DND-41 (cell line): ENCODE measurements around the gene TCF4.

Source experiments
- ATAC-seq: fragments of 200-7000 bp; cut with Tn5 transposase; 3 replicates; pipeline ENCODE4 v1.9.1; 2021; ENCODE audit warnings: low read depth; ENCODE audit not compliant: insufficient read depth
- DNase-seq: peaks from one replicate; pipeline ENCODE4 v3.0.0-alpha.2; 2020
- H2AFZ ChIP-seq: 2 replicates; pipeline ENCODE4 v1.6.0; 2012; ENCODE audit warnings: low read depth, low read length
- H3K27ac ChIP-seq: 2 replicates; pipeline ENCODE4 v1.5.1; 2012; ENCODE audit warnings: low read length, inconsistent platforms
- H3K27me3 ChIP-seq: fragments of 200-600 bp; sonication (generic); 2 replicates; pipeline ENCODE4 v1.6.0; 2012; ENCODE audit warnings: low read length, mild to moderate bottlenecking, inconsistent platforms; ENCODE audit not compliant: insufficient read depth, poor library complexity
- H3K36me3 ChIP-seq: 2 replicates; pipeline ENCODE4 v1.5.1; 2012; ENCODE audit warnings: low read length, inconsistent platforms; ENCODE audit not compliant: insufficient read depth
- H3K4me1 ChIP-seq: 2 replicates; pipeline ENCODE4 v1.5.1; 2012; ENCODE audit warnings: mild to moderate bottlenecking, low read length; ENCODE audit not compliant: insufficient read depth
- H3K4me2 ChIP-seq: 2 replicates; pipeline ENCODE4 v1.6.0; 2012; ENCODE audit warnings: mild to moderate bottlenecking, moderate library complexity, low read length, inconsistent platforms; ENCODE audit not compliant: insufficient read depth
- H3K4me3 ChIP-seq, 2 experiments: fragments of 200-600 bp in 1 of 2; shearing (Covaris generic) in 1 of 2; 2 replicates each; pipeline ENCODE4 v1.5.1; 2012 to 2016; ENCODE audit warnings: inconsistent platforms in 2 of 2, low read length in 2 of 2, mild to moderate bottlenecking in 2 of 2, low read depth in 1 of 2, moderate library complexity in 1 of 2
- H3K79me2 ChIP-seq: 2 replicates; pipeline ENCODE4 v1.6.0; 2012; ENCODE audit warnings: low read length, inconsistent platforms; ENCODE audit not compliant: insufficient read depth
- H3K9ac ChIP-seq: 2 replicates; pipeline ENCODE4 v1.6.0; 2012; ENCODE audit warnings: low read depth, mild to moderate bottlenecking, inconsistent platforms, low read length, moderate library complexity
- H3K9me3 ChIP-seq: 2 replicates; pipeline ENCODE4 v1.5.1; 2012; ENCODE audit warnings: low read length, moderate library complexity, mild to moderate bottlenecking, inconsistent platforms; ENCODE audit not compliant: insufficient read depth, severe bottlenecking
- H4K20me1 ChIP-seq: 2 replicates; pipeline ENCODE4 v1.6.0; 2012; ENCODE audit warnings: low read length; ENCODE audit not compliant: insufficient read depth
- EZH2 ChIP-seq: IDR thresholded peaks from 3 replicates; pipeline ENCODE4 v1.6.1; 2012; ENCODE audit warnings: borderline replicate concordance, low read depth, mild to moderate bottlenecking, moderate library complexity, low read length, inconsistent platforms; ENCODE audit not compliant: severe bottlenecking
- TF ChIP-seq, protein P1 (sequence below): IDR thresholded peaks from 2 replicates; pipeline ENCODE4 v1.5.1; 2012; ENCODE audit warnings: borderline replicate concordance, low read length, moderate library complexity, mild to moderate bottlenecking; ENCODE audit not compliant: poor library complexity, severe bottlenecking; ENCODE audit errors: extremely low read depth

The TCF4 gene

DNA sequence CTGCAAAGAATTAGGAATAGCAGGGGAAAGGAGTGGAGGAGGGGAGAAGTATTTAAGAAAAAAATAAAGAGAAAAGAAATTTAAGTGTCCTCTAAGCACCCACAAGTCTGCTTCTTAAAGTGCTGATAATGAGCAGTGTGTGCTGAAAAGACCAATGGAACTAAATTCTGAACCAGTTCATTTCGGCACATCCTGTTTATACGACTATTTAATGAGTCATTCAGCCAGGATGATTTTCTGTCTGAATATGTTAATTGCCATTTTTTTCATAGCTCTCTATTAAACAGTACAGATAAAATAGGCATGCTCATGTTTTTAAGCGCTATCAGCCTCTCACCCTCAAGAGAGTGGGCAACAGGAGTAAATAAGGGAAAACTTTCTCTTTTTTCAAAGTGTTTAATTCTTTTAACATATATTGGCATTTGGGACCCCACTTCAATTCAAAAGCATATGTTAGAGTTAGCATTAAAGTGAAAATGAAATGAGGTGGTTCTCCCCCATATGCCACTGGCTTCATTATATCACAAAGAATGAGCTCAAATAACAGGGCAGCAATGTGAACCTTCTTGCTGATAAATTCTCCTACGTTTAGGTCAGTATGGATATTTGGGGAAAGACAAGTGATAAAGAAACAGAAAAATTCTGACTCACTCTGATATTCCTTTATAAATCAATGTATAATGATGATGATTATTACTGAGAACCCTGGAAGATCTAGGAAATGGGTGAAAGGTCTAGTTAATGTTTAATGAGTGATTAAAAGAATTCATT is 87.5 kb downstream of the TCF4 start:
- ATAC-seq (no peak), DNase-seq (no peak)
- no peaks in the 10 kb centered on the region for H3K27me3 ChIP-seq
- H3K4me2 ChIP-seq = no peak overlapping the region
- H3K9me3 ChIP-seq = no peaks in the 10 kb centered on the region
- H3K4me3 ChIP-seq = no peak overlapping the region
- 0 out of 2 replicates have a peak, but pooled peaks cover 4% of the 10 kb centered on the region for H4K20me1 ChIP-seq
- peaks cover 11% of the 10 kb centered on the region for H3K4me1 ChIP-seq
- no peaks in the 10 kb centered on the region for H3K36me3 ChIP-seq
- no peak overlapping the region for H3K9ac ChIP-seq
- no peak overlapping the region for H3K27ac ChIP-seq
- no peaks in the 10 kb centered on the region for H3K79me2 ChIP-seq
- TF ChIP-seq EZH2 = no peak
- TF ChIP-seq, protein P1, sequence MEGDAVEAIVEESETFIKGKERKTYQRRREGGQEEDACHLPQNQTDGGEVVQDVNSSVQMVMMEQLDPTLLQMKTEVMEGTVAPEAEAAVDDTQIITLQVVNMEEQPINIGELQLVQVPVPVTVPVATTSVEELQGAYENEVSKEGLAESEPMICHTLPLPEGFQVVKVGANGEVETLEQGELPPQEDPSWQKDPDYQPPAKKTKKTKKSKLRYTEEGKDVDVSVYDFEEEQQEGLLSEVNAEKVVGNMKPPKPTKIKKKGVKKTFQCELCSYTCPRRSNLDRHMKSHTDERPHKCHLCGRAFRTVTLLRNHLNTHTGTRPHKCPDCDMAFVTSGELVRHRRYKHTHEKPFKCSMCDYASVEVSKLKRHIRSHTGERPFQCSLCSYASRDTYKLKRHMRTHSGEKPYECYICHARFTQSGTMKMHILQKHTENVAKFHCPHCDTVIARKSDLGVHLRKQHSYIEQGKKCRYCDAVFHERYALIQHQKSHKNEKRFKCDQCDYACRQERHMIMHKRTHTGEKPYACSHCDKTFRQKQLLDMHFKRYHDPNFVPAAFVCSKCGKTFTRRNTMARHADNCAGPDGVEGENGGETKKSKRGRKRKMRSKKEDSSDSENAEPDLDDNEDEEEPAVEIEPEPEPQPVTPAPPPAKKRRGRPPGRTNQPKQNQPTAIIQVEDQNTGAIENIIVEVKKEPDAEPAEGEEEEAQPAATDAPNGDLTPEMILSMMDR = no peak
- H2AFZ ChIP-seq = no peak overlapping the region

DNA sequence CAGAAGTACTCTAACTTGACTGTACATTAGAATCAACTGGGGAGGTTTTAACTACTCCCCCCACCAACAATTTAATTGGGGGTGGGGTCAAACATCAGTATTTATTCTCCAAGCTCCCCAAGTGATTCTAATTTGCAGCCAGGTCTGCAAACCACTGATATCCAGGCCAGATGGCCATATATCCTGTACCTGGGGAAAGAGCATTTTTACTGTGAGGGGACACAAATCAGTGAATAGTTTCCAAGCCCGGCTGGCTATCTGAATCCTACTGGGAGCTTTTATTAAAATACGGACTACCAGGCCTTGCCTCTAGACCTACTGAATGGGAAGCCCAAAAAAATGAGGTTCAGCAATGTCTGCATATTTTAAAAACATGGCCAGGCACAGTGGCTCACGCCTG is 88.5 kb downstream of the TCF4 start:
- no peaks in the 10 kb centered on the region for H3K36me3 ChIP-seq
- ATAC-seq (no peak), DNase-seq (no peak)
- H3K79me2 ChIP-seq = no peaks in the 10 kb centered on the region
- no peak overlapping the region for H3K4me2 ChIP-seq
- 0 out of 2 replicates have a peak, but pooled peaks cover 4% of the 10 kb centered on the region for H4K20me1 ChIP-seq
- TF ChIP-seq, protein P1 = no peak
- TF ChIP-seq EZH2 = no peak
- H3K9ac ChIP-seq = no peak overlapping the region
- peaks cover 11% of the 10 kb centered on the region for H3K4me1 ChIP-seq
- no peaks in the 10 kb centered on the region for H3K27me3 ChIP-seq
- no peaks in the 10 kb centered on the region for H3K9me3 ChIP-seq
- H3K4me3 ChIP-seq = no peak overlapping the region
- H3K27ac ChIP-seq = no peak overlapping the region
- no peak overlapping the region for H2AFZ ChIP-seq

DNA sequence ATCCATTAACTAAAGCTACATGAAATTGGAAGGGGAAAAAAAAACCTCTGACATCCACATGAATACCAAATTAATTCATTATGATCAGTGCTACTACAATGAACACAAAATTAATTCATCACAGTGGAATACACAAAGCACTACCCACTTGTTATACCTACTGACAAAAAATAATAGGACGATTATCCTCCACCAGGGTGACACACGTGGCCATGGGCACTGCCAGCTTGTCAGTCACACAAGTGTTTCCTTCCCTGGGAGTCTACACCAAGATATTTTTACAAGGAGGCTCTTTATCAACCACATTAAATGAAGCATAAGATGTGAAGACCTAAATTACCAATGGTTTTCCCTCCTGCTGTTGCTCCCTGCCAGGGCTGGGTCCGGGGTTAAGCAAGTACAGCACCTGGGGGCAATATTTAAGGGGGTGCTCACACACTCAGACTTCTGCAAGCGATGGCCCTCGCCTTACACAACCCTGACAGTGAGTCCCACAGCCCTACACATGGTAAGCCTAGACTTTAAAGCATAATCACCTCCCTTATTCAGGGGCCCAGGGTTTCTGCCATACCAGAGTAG is 90.1 kb downstream of the TCF4 start:
- H3K4me2 ChIP-seq = no peak overlapping the region
- H3K27me3 ChIP-seq = no peaks in the 10 kb centered on the region
- H3K4me3 ChIP-seq = no peak overlapping the region
- H3K9ac ChIP-seq = no peak overlapping the region
- no peak overlapping the region for H2AFZ ChIP-seq
- no peak for TF ChIP-seq EZH2
- TF ChIP-seq, protein P1 = no peak
- no peaks in the 10 kb centered on the region for H3K79me2 ChIP-seq
- H3K36me3 ChIP-seq = no peaks in the 10 kb centered on the region
- H3K9me3 ChIP-seq = no peaks in the 10 kb centered on the region
- DNase-seq = no peak
- H4K20me1 ChIP-seq = 0 out of 2 replicates have a peak, but pooled peaks cover 4% of the 10 kb centered on the region
- H3K4me1 ChIP-seq = peaks cover 11% of the 10 kb centered on the region
- no peak overlapping the region for H3K27ac ChIP-seq
- no peak; the same call in 2 of the 3 replicates for ATAC-seq
